Activated T-cell treated with anti-CD3 and anti-CD28 coated beads for 4 hours (primary cell): Measurements from ENCODE around the gene APOL2.
"Not testable (repeated sequence)": the region's sequence is repeated elsewhere in the genome, so short reads cannot be mapped to it uniquely, and the experiment has no call there.

Experiments used
- DNase-seq: peaks from one replicate; pipeline ENCODE4 v3.0.0-alpha.2; 2020

APOL2 gene

DNA sequence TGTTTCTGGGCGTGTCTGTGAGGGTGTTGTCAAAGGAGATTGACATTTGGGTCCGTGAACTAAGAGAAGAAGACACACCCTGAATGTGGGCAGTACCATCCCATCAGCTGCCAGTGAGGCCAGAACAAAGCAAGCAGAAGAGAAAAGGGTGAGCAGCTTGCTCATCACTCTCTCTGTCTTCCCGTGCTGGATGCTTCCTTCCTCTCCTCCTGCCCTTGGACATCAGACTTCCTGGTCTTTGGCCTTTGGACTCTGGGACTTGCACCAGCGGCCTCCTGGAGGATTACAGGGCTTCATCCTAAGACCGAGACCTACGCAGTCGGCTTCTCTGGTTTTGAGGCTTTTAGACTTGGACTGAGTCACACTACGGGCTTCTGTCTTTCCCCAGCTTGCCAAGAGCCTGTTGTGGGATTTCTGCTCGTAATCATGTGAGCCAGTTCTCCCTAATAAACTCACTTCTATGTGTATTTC is 18.8 kb downstream of the APOL2 start:
- no peak for DNase-seq

- no peak for DNase-seq
Observed at GRCh38 chr22:36218648-36219193, 20.6 kb downstream of the APOL2 start.

GRCh38 chr22:36215981-36216380 is 23.3 kb downstream of the APOL2 start:
- DNase-seq: no peak

GRCh38 chr22:36213586-36213985 is 25.7 kb downstream of the APOL2 start:
- no peak for DNase-seq

GRCh38 chr22:36212901-36213300 is 26.4 kb downstream of the APOL2 start:
- no peak for DNase-seq

DNA sequence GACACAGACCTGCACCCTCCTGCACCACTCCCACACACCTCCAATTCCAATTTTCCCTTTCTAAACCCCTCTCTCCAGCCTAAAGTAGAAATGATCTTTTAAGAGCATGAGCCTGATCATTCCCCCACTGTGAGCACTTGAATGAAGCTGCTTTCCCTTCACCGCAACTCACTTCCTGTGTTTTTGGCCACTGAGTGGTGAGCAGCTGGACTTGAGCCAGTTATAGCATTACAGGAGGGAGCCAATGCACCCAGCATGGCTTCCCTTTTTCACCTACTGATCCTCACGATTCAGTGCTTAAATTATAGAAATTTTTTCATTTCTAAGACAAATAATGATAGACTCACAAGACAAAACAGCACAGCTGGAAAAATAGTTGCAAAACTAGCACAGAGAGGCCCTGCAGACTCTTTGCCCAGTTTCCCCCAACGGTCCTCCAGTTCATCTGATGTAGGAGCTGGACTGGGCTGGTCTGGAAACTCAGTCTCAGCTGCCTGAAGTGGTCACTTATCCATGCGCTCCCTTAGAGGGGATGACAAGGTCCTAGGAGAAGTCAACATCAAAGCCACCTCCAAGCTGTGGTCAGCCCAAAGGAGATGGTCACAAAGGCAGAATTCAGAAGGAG is 28.0 kb downstream of the APOL2 start:
- DNase-seq: no peak

- no peak for DNase-seq
Observed at GRCh38 chr22:36210224-36210623, 29.1 kb downstream of the APOL2 start.

DNA sequence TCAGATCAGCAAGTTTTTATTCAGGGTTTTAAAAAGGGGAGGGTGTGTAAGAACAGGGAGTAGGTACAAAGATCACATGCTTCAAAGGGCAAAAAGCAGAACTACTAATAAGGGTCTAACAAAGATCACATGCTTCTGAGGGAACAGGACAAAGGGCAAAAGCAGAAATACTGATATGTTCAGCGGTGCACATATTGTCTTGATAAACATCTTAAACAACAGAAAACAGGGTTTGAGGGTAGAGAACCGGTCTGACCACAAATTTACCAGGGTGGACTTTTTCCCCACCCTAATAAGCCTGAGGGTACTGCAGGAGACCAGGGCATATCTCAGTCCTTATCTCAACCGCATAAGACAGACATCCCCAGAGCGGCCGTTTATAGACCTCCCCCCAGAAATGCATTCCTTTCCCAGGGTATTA is 29.8 kb downstream of the APOL2 start:
- not testable (repeated sequence) for DNase-seq

GRCh38 chr22:36208914-36209313 is 30.4 kb downstream of the APOL2 start:
- no peak for DNase-seq

DNA sequence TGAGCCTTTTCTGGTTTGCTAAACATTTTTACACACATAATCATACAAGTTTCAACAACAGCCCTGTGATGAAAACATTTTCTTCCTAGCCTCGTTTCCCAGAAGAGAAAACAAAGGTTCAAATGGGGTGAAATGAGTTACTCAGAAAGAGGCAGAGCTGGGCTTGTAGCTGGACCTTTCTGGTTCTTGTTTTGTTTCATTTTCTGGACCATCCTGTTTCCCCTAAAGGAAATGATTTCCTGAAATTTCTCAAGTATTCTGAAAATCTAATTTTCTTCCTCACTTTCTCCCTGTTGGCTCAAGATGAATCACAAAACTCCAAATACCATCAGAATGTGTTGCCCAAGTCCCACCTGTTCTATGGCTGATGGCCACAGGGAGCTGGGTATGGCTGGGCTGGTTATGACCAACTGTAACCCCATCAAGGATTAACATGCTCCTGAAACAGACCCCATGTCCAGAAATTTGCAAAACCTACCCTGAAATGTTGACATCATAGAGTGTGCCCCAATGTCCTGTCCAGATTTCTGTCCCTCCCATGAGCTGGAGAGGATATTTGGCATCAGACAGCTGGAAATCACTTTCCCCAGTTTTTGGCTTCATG is 31.1 kb downstream of the APOL2 start:
- no peak for DNase-seq

DNA sequence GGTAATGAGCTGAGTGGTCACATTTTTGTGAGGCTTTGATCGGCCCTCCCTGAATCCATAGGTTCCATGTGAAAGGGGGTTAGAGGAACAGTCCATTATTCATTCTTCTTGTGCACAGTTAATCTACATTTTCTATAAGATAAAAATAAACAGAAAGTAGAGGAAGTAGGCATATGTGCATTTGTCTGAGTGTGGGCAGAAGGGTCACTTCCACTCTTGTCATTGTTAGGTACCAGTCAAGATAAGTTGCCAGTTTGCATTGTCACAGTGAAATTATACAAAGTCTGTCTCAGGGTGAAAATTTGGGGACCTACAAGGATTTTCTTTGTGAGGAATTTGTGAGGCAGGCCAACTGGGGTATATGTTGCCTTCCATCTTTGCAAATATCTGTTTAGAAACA is 33.1 kb downstream of the APOL2 start:
- no peak for DNase-seq

- DNase-seq: not testable (repeated sequence)
Observed at GRCh38 chr22:36205573-36205972, 33.8 kb downstream of the APOL2 start.

GRCh38 chr22:36204632-36205015 is 34.7 kb downstream of the APOL2 start:
- no peak for DNase-seq

- DNase-seq: no peak
Observed at GRCh38 chr22:36204001-36204631, 35.2 kb downstream of the APOL2 start.

DNA sequence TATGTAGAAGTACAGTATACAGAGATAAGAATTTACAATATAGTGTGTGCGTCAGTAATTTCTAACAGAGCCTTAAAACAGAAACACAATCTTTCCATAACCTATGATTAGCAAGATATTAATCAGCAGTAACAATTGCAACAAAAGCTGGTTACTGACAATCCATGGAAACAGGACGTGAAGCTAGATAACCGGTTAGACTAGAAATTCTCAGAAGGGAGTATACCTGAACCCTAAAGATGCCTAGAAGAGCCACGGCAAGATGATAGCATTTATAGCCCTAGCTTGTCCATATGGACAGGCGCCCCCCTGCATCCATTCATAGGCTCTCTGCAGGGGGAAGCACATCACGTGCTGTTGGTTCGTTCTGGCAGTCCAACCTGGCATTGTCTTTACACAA is 35.9 kb downstream of the APOL2 start:
- DNase-seq: not testable (repeated sequence)

DNA sequence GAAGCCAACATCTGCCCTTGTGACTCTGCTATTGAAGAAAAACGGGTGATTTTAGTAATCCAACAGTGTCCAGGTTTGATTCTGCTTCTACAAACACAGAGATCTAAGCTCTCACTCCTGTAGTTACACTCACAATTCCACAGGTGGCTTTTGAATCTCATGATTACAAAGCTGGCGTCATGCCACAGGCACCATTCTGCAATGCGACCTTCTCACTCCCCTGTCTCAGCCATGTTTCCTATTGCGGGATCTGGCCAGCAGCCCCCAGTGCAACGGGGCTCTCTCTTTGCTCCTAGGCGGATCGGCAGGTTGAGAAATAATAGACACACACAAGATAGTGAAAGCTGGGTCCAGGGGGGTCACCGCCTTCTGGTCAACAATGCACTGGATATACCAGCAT is 36.4 kb downstream of the APOL2 start:
- not testable (repeated sequence) for DNase-seq

- no peak for DNase-seq
Observed at GRCh38 chr22:36201630-36202319, 37.6 kb downstream of the APOL2 start, which contains the start of gene APOL4. Gene APOL4, minus strand, starts transcription at chr22:36201809. Its CDS starts 75 bp downstream, at chr22:36201734.

DNA sequence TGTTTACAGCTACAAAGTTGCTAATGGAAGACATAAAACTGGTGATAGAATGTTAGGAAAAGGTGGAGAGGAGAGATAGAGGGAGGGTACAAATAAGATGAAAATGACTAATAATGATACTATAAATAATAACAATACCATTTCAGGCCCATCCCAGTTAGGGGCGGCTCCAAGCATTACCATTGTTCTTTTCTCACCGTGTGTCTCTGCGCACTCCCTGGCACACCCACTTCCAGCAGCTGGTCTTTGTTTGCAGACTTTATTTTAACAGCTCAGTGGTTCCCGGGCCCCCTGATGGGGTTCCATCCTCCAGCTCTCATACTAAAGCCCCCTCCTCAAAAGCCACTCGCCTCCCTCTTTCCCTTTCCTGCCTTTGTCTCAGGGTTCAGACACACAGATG is 38.3 kb downstream of the APOL2 start:
- DNase-seq: not testable (repeated sequence)

- no peak for DNase-seq
Observed at GRCh38 chr22:36199001-36199551, 40.3 kb downstream of the APOL2 start.

GRCh38 chr22:36198536-36198935 is 40.8 kb downstream of the APOL2 start:
- no peak for DNase-seq

- DNase-seq: no peak
Observed at GRCh38 chr22:36197514-36198146, 41.7 kb downstream of the APOL2 start.

- DNase-seq: no peak
Observed at GRCh38 chr22:36197065-36197440, 42.3 kb downstream of the APOL2 start.
